Head of caudate nucleus (tissue), 42 donors: Measurements from ENCODE around the gene DENND6A.
"Not testable (repeated sequence)": the region's sequence is repeated elsewhere in the genome, so short reads cannot be mapped to it uniquely, and the experiment has no call there.

ENCODE experiments used
- DNase-seq, 42 donors: peaks; one replicate each; pipeline versions ENCODE4 v3.0.0 to v3.0.0-alpha.2; 2020 to 2021; ENCODE audit warnings: mixed read lengths in 7 of 42
- intact Hi-C: fragments of 100-400 bp; cut with DNase I; formaldehyde crosslinking; loops from one replicate; pipeline ENCODE4 v1.15.0; 2022

DENND6A gene

DNA sequence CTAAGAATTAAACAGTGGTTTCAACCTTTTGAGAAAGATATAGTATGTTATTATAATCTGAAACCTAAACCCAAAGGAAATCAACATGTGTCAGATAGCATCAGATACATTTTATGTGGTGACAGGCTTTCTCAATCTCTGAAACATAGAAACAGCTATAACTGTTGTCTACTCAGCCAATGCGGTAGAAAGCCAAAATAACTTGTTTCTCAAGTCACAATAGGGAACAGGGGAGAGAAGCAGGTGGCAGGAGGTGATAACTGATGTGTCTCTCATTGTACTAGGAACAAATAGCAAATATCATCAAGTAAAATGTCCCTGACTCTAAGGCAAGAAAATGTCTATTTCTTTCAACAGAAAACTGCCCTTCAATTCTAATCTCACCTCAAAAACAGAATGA lies 38.6 kb downstream of the DENND6A start:
- intact Hi-C loops = no loop called here
- no peak for DNase-seq

DNA sequence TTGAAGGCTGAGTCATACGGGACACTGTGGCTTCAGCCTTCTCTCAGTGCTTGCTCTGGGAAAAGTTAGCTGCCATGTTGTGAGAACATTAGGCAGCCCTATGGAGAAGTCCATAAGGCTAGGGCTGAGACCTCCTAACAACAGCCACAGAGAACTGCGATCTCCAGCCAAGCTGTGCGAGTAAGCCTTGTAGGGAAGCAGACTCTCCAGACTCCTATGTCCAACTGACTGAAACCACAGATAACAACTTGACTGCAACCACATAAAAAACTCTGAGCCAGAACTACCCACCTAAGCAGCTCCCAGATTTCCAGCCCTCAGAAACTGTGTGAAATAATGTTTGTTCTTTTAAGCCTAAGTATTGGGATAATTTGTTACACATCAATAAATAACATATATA lies 40.7 kb downstream of the DENND6A start:
- no peak for DNase-seq
- intact Hi-C loops = no loop called here

DNA sequence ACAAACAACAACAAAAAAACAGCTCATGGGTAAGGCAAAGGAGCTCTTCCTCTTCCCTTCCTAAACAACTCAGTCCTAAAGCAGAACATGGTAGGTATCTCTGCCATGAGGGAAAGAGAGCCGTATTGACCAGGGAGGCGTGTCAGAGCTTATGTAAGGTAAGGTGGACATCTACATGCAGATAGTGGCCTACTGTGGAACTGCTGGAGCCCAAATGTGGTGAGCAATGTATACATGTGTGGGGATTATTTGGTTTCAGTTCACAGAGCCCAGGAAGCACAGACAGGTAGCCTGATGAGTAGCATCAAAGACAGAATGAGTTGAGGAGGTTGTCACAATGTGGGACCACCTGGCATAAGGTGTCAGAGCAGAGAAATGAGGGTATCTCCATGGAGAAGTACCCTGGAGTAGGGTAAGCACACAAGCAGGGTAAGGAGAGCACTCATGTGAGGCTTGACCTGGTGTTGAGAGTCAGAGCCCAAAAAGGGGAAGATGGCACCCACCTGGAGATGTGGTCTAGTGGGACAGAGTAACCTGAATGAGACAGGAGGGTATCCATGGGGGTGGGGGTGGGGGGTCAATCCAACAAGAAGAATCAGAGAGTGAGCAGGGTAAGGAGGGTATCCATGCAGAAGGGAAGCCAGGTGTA lies 45.5 kb downstream of the DENND6A start:
- DNase-seq = no peak
- intact Hi-C loops = no loop called here

DNA sequence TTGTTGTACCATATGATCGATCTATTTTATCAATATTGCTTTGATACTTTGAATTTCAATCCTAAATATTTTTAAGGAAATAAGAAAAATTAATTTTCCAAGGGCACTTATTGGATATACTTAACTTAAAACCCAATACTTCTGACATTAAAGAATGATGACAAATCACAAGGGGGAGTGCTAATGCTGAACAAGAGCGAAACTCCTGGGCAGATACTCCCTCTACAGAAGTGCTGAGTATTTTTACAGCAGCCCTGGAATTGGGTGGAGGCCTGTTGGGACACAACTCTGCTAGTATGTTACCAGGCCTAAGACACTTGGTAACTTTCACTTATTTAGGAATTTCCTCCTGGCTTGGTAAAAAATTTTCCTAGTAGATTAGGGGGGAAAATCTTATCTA lies 46.2 kb downstream of the DENND6A start:
- DNase-seq = peak in 6 of 42 donors; percentile 7 to 42 (median 22)
- intact Hi-C loops = no loop called here

DNA sequence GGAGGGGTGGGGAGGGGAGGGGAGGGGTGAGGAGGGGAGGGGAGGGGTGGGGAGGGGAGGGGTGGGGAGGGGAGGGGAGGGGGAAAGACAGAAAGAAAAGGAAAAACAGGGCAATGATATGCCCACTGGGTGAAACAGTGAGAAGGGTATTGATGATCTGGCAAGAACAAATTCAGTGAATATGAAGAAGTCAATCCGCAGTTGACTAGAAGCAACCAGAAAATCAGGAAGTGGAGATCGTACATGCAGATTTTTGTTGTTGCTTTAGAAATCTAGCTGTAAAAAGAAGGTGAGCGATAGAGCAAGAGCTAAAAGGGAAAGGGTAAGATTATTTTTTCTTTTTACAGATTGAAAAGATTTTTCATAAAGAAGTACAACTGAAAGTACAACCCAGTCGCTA lies 48.1 kb downstream of the DENND6A start:
- DNase-seq = no peak
- intact Hi-C loops = no loop called here

DNA sequence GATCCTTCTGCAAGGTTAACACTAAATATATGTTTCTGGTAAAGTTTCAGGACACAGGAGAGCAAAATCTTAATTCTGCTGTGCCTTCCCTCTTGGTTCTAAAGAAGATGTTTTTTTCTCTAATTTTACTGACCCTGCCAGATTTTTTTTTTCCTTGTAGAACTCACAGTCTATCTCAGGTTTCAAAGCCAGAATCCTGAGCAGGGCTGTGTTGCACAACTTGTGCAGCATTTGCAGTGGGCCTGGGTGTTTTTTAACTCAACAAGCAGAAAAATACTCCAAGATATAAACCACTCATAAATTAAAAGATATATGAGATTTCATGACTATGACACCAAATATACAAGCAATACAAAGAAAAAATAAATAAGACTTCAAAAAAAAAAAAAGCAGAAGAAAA lies 55.5 kb downstream of the DENND6A start:
- no peak for DNase-seq
- intact Hi-C loops = no loop called here

DNA sequence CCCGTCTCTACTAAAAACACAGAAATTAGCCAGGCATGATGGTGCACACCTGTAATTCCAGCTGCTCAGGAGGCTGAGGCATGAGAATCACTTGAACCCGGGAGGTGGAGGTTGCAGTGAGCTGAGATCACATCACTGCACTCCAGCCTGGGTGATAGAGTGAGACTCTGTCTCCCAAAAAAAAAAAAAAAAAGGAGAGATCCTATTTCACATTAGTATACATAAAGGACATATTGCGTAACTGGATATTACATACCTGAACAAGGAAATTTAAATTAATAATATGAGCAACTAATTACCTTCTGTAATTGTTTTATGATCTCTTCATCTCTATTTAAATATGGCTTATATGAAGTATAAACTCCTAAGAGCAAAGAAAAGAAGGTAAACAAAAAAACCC lies 58.6 kb downstream of the DENND6A start:
- intact Hi-C loops = not testable (repeated sequence)

DNA sequence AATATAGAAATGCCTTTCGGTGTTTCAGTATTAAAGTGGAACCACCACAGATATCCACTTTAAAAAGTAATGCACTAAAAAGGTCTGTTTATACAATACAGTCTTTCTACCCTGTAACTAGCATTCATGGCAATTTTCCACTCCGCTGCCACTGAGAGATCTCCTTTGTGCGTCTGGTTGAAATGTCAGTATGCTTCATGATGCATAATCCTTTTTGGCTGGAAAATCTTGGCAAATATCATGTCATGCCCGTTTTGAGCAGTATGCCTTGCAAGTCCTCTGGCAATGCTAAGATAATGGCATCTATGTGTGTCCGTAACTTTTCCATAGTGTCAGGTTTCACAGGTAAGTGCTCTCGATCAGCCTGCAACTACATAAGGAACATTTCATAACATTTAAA lies 64.9 kb downstream of the DENND6A start:
- intact Hi-C loops = no loop called here
- peak in 30 of 42 donors; percentile 11 to 79 (median 48) for DNase-seq

More for the DNA sequence above, 58.6 kb downstream of the DENND6A start:
- DNase-seq = not testable (repeated sequence)

DNA sequence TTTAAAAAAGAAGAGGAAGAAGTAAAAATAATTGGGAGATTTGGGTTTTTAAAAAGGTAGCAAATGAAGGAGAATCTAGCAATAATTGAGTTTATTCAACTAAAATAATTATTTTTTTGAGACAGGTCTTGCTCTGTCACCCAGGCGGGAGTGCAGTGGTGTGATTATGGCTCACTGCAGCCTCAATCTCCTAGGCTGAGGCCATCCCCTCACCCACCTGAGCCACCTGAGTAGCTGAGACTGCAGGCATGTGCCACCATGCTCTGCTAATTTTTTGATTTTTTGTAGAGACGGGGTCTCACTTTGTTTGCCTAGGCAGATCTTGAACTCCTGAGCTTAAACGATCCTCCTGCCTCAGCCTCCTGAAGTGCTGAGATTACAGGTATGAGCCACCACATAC lies 68.1 kb downstream of the DENND6A start:
- intact Hi-C loops = no loop called here
- DNase-seq = no peak

DNA sequence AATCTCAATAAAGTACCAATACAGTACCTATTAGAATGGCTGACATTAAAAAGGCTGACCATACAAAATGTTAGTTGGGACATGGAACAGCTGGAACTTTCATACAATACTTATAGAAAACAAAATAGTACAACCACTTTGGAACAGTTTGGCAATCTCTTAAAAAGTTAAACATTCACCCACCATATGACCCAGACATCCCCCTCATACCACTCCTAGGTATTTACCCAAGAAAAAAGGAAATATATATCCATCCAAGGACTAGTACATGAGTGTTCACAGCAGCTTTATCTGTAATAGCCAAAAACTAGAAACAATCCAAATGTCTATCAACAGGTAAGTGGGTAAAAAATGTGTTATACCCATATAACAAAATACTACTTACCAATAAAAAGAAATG lies 70.5 kb downstream of the DENND6A start:
- intact Hi-C loops = no loop called here
- DNase-seq = no peak

DNA sequence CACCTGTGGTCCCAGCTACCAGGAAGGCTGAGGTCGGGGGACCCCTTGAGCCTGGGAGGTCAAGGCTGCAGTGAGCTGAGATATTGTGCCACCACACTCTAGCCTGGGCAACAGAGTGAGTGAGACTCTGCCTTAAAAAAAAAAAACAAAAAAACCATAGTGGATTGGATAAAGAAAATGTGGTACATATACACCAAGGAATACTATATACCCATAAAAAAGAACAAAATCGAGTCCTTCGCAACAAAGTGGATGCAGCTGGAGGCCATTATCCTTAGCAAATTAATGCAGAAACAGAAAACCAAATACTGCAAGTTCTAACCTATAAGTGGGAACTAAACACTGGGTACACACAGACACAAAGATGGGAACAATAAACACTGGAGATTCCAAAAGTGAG lies 75.1 kb downstream of the DENND6A start:
- DNase-seq = no peak
- intact Hi-C loops = no loop called here

DNA sequence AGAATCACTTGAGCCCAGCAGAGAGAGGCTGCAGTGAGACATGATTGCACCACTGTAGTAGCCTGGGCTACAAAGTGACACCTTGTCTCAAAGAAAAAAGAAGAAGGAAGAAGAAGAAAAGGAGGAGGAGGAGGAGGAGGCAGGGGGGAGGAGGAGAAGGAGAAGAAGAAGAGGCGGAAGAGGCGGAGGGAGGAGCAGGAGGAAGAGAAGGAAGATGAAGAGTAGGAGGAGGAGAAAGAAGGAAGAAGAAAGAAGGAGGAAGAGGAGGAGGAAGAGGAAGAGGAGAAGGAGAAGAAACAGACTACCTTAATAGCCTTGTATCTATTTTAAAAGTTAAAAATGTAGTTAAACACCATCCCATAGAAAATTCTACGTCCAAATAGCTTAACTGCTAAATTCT lies 76.6 kb downstream of the DENND6A start:
- DNase-seq = no peak

DNA sequence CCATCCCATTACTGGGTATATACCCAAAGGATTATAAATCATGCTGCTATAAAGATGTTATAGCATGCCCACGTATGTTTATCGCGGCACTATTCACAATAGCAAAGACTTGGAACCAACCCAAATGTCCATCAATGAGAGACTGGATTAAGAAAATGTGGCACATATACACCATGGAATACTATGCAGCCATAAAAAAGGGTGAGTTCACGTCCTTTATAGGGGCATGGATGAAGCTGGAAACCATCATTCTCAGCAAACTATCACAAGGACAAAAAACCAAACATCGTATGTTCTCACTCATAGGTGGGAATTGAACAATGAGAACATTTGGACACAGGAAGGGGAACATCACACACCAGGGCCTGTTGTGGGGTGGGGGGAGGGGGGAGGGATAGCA lies 81.0 kb downstream of the DENND6A start:
- intact Hi-C loops, DNase-seq: not testable (repeated sequence)

More for the DNA sequence above, 76.6 kb downstream of the DENND6A start:
- intact Hi-C loops = no loop called here

DNA sequence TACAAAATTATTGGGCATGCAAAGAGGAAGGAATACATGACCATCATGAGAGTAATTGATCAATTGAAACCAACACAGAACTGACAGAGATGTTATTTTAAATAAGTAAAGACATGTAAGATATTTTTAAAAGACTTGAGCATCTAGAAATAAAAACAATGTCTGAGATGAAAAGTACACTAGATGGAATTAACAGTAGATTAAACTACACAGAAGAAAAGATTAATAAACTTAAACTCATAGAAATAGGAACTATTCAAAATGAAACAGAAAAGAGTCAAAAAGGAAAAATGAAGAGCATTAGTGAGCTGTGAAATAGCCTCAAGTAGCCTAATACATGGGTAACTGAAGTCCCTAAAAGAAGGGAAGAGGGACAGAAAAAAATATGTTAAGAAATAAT lies 87.2 kb downstream of the DENND6A start:
- intact Hi-C loops = no loop called here
- DNase-seq = no peak

DNA sequence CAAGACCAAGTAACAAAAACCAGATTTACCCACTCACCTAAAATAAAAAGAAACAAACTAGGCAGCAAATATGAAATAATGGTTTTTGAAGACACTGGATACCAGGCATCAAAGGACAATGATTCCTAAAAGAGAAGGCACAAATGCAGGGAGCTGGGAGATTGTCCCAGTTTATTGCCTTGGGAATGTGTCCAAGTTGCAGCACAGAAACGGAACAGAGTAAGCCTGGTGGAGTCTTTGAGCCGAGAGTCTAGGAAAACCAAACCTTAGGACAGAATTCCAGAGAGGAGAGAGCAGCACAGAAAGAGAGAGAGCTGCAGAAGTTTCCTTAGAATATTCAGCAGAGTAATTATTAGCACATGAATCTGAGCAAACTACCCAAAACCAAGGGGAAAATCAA lies 87.9 kb downstream of the DENND6A start:
- intact Hi-C loops = no loop called here
- no peak for DNase-seq

DNA sequence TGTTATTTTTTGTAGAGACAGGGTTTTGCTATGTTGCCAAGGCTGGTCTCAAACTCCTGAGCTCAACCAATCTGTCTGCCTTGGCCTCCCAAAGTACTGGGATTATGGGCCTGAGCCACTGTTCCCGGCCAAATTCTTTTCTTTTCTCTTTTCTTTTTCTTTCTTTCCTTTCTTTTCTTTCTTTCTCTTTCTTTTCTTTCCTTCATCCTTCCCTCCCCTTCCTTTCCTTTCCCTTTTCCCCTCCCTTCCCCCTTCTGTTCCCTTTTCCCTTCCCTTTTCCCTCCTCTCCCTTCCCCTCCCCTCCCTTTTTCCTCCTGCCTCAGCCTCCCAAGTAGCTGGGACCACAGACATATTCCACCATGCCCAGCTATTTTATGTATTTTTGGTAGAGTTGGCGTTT lies 92.7 kb downstream of the DENND6A start:
- no peak for DNase-seq

DNA sequence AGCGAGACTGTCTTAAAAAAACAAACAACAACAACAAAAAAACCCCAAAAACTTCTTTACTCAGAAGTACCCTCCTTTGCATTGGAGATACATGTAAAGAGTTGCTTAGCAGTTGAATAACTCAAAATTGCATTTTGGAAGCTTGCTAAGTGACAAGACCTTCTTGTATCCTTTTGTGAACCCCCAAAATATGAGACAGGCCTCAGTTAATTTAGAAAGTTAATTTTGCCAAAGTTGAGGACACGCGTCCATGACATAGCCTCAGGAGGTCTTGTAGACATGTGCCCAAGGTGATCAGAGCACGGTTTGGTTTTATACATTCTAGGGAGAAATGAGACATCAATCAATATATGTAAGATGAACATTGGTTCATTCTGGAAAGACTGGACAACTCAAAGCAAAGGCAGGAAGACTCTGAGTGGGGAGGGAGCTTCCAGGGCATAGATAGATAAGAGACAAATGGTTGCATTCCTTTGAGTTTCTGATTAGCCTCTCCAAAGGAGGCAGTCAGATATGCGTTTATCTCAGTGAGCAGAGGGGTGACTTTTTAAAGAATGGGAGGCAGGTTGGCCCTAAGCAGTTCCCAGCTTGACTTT lies 94.0 kb downstream of the DENND6A start:
- intact Hi-C loops = loop anchor here (5.0 kb wide), 1 partner anchor 158 kb away; the partner anchor contains the start of gene SLMAP
- no peak for DNase-seq

More for the DNA sequence above, 92.7 kb downstream of the DENND6A start:
- intact Hi-C loops = no loop called here

DNA sequence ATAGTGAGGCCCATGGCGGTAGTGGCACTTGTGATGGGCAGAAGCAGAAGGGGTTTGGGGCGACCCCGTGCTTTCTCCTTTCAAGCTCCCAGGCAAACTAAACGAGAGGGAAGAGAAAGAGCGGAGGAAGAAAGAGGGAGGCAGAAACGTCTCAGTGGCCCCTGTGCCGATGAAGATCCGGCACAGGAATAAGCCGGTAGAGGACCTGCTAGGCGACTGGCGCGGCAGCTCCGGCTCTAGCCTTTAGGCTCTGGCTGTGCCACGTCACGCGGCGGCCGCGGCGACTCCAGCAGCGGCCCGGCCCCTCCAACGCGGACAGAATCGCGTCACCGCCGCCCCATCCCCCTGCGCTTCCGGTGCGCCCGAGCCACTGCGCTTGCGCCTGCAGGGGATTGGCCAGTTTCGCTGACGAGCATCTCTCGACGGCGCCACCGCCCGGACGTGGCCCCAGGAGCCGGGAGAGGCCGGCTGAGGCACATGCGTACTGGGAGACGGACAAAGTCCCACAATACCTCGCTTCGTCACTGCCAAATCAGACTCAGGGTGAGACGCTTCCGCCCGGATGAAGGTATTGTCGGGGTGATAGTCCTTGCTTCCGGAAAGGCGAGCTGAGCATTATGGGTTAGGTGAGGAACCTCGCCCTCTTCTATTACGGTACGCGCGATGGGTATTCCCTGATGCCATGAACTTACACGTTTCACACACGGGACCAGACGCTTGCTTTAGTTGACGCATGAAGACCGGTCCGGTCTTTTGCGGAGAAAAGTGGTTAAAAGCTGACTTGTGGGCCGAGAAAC lies 95.6 kb downstream of the DENND6A start, which contains the start of gene ARF4:
Gene ARF4 (minus strand): TSS at position 218 of the 797 bp plus-strand sequence. CDS start 204 bp downstream, at position 14.
- DNase-seq = peak; percentile 96 to 99 (median 98)
- intact Hi-C loops = loop anchor here (1.0 to 5.0 kb wide), 2 partner anchors 41 to 160 kb away; partner anchors contain the start of genes PDE12 and SLMAP

DNA sequence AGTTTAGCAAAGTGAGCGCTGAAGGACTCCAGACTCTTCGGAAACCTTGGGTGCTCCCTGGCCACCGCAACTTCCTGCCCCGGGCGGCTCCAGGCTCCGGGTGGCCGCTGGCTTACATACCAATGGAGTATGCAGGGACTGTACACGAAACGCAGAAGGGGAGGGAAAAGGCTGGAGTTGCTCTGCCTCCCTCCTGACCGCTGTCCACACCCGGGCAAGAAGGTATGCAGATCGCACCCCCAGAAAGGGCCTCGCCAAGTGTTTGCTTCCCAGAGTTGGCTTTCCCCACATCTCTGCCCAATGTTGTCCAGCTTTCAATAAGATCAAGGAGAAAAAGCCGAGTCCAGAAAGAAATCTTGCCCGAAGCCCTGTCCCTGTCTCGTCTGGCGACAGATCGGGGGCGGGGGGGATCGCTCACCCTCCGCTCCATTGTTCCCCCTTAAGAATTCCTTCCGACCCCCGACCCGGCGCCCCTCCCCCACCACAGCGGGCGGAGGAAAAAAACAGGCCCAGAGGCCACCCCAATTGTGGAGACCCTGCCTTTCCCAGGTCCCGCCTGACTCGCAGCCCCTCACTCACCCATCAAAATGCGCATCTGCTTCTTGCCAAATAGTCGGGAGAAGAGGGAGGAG lies 96.3 kb downstream of the DENND6A start:
- intact Hi-C loops = loop anchor here (1.0 to 5.0 kb wide), 2 partner anchors 40 to 161 kb away; partner anchors contain the start of genes PDE12 and SLMAP
- peak; percentile 31 to 78 (median 54) for DNase-seq
